ENCODE data around the gene NPR1.

The NPR1 gene

GRCh38 chr1:153684892-153685291, 6.4 kb downstream of the NPR1 start:
- H3K27me3 ChIP-seq (replicated peaks), result peaks cover 14% of the 10 kb centered on the region
- in situ Hi-C loops (cut with HindIII; ENCODE audit: low pct_ligation_motif_present, low sequenced_read_pairs), result no loop called here
- H3K27ac ChIP-seq, result no peak overlapping the region
- no peak for DNase-seq
- H3K36me3 ChIP-seq (replicated peaks), result no peaks in the 10 kb centered on the region
- no peak for TF ChIP-seq CTCF (IDR thresholded peaks at IDR 0.05; ENCODE audit: low read depth, low read length, missing control alignments)
- H3K4me3 ChIP-seq (ENCODE audit: low read depth, low read length), result no peak overlapping the region

- DNase-seq, result no peak
- H3K27me3 ChIP-seq (replicated peaks), result peaks cover 7% of the 10 kb centered on the region
- H3K4me3 ChIP-seq (ENCODE audit: low read depth, low read length), result no peak overlapping the region
- H3K27ac ChIP-seq, result no peak overlapping the region
- in situ Hi-C loops (cut with HindIII; ENCODE audit: low pct_ligation_motif_present, low sequenced_read_pairs), result no loop called here
- TF ChIP-seq CTCF (IDR thresholded peaks at IDR 0.05; ENCODE audit: low read depth, low read length, missing control alignments), result no peak
- no peaks in the 10 kb centered on the region for H3K36me3 ChIP-seq (replicated peaks)
These were observed 7.3 kb downstream of the NPR1 start for GRCh38 chr1:153685544-153686340.

- DNase-seq, result no peak
- no peak for TF ChIP-seq CTCF (IDR thresholded peaks at IDR 0.05; ENCODE audit: low read depth, low read length, missing control alignments)
- Histone ChIP-seq H3K4me3 (ENCODE audit: low read depth, low read length) (no peak overlapping the region), H3K36me3 (replicated peaks) (no peaks in the 10 kb centered on the region), H3K27me3 (replicated peaks) (no peaks in the 10 kb centered on the region), H3K27ac (no peak overlapping the region)
- in situ Hi-C loops (cut with HindIII; ENCODE audit: low pct_ligation_motif_present, low sequenced_read_pairs), result no loop called here
These were observed 9.0 kb downstream of the NPR1 start for GRCh38 chr1:153687346-153688125.

- Histone ChIP-seq H3K27ac (no peak overlapping the region), H3K36me3 (replicated peaks) (no peaks in the 10 kb centered on the region), H3K27me3 (replicated peaks) (no peaks in the 10 kb centered on the region), H3K4me3 (ENCODE audit: low read depth, low read length) (no peak overlapping the region)
- in situ Hi-C loops (cut with HindIII; ENCODE audit: low pct_ligation_motif_present, low sequenced_read_pairs), result no loop called here
- no peak for DNase-seq
- no peak for TF ChIP-seq CTCF (IDR thresholded peaks at IDR 0.05; ENCODE audit: low read depth, low read length, missing control alignments)
These were observed 9.8 kb downstream of the NPR1 start for GRCh38 chr1:153688276-153688675.

- TF ChIP-seq CTCF (IDR thresholded peaks at IDR 0.05; ENCODE audit: low read depth, low read length, missing control alignments), result no peak
- in situ Hi-C loops (cut with HindIII; ENCODE audit: low pct_ligation_motif_present, low sequenced_read_pairs), result no loop called here
- no peak for DNase-seq
- Histone ChIP-seq H3K4me3 (ENCODE audit: low read depth, low read length) (no peak overlapping the region), H3K27me3 (replicated peaks) (no peaks in the 10 kb centered on the region), H3K27ac (no peak overlapping the region), H3K36me3 (replicated peaks) (no peaks in the 10 kb centered on the region)
These were observed 10.3 kb downstream of the NPR1 start for GRCh38 chr1:153688736-153689328.
